ENCODE results near the gene PLD6.

The PLD6 gene

DNA sequence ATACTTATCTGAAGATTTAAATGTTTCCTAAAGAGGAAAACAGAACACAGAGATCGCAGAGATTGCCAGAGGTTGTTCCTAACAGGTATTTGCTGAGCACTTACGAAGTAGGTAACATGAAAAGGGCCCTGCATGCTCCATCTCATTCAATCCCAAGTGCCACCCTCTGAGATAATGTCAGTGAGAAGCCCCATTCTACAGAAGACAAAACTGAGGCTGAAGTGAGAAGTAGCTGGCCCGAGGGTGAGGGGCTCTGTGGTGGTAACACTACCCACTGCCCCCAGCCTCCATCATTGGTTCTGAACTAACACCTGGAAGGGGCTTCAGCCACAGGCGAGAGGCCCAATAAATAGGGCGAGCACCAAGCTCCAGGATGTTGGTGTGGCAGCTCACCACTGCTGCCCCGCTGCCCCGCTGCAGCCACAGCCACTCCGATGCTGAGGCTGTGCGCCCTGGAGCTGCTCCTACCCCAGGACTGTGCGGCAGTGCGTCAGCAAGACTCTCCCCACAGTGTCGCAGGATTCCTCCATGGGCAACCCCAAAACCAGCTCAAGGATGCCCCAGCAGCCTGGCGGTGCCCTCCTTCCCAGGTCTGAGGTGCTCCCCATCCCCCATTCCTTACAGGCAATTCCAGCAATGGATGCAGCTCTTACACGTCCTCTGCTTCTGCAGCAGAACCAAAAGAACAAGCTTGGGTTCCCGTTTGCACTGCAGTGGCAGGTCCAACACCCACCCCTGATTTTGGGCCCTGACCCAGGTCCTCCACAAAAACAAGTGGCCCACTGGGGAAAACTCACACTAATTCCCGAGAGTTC is 20.5 kb upstream of the PLD6 start:
- FAIRE-seq: no peak

DNA sequence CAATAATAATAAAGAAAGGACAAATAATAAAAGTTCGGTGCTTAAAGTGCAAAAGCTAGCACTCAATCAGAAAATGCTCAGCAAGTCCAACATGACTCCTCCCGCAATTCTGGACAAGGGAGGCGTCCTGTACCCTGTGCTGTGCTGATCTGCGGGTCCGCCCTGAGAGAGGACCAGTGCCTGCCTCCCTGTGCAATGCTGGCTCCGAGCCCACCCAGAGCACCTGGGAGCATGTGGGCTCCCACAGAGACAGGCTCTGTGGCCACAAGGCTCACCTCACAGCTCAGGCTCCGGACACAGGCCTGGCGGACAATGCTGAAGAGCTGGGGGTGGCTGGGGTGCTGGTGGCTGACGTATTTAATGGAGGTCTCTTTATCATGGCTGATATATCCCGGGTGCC is 19.8 kb upstream of the PLD6 start:
- no peak for FAIRE-seq

DNA sequence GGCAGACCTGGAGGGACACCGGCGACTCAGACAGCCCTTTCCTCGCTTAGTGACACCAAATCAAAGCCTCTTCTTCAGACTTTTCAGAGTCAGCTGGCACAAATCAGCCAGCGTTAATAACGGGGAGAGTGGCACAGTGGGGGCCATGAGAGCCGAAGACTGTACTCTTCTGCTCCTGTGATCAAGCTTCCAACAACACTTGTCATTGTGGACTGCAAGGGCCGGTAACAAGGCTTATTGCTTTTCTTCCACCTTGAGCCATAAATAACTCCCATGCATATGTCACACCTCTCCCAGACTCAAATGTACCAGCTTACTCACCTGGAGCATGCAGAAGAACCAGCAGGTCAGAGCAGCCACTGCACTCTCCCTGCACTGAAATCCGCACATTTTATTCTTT is 18.0 kb upstream of the PLD6 start:
- FAIRE-seq: no peak

DNA sequence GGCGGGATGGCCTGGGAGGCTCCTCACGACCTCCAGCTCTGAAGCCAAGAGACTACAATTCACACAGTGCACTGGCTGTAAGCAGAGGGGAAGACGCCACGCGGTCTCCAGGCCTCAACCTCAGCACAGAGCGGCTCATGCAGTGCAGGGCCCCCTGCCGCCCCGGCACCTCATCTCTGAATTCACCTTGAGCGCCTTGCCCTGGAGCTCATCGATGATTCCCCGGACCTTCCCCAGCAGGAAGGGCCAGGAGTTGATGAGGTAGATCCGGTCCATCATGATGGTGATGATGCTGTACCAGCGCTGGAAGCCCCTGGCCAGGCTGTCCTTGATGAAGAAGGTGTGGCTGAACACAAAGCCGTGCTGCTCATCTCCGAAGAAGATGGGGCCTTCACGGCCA is 17.6 kb upstream of the PLD6 start:
- no peak for FAIRE-seq

DNA sequence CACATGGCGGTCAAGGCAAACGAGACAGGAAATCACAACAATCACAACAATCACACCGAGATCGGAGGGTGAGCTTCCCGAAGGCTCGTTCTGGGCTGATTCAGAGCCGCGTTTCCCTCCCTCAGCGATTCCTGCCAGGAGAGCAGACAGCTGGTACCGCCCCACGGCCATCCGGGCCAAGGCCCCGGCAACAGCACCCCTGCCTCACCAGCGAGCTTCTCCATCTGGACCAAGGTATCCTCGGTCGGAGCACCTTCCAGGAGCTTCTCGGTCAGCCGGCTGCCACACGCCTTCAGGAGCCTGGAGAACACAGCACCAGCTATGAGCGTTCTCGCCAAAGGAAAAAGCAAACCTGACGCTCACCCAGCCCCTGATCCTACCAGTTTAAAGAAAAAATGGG is 15.2 kb upstream of the PLD6 start:
- no peak for FAIRE-seq

DNA sequence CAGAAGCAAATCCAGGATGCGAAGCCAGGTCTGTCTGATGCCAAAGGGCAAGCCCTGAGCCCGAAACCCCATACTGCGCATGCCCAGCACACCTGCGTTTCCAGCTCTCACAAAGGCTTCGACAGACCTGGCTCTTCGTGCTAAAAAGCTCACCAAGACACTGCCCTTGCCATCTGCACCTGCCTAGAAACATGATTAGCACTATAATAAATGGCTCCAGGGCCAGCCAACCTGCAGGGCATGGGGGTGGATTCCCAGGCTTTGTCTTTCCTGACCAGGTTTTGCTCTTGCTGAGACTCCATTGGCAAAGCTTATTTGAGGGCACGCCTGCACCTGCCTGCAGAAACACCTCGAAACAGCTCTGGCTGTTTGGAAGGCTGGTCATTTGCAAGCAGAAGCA is 14.4 kb upstream of the PLD6 start:
- FAIRE-seq: no peak

DNA sequence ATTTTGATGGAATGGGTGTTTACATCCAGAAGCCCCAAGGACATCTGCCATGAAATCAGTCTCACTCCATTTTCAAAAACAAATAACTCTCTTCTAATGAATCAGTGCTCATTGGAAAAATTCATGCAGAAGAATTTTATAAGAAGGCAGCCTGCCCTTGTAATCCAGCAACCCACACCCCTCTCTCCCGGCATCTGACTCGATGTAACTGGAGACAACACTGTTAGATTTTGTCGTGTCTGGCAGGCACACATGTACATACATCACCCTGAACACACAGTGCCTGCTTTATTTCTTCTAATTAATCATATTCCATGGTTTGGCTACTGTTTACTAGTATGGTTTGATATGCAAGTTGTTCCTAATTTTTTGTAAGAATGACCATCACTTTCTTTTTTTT is 11.9 kb upstream of the PLD6 start:
- no peak for FAIRE-seq

DNA sequence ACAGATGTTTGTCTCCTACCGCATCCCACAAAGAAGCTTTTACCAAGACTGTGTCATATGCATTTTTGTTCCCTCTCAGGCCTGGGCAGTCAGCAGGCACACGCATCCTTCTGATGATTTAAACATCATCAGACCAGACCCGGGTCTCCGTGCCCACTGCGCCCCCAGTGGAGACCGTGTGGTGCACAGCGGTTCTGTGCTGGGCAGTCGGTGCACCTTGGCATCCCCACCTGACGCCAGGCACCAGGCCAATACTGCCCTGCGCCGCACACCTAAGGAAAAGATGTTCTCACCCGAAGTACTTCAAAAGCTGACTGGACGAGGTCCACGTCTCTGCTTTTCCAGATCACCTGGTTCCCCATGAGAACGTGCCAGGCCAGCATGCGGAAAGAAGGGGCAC is 10.6 kb upstream of the PLD6 start:
- FAIRE-seq: no peak

DNA sequence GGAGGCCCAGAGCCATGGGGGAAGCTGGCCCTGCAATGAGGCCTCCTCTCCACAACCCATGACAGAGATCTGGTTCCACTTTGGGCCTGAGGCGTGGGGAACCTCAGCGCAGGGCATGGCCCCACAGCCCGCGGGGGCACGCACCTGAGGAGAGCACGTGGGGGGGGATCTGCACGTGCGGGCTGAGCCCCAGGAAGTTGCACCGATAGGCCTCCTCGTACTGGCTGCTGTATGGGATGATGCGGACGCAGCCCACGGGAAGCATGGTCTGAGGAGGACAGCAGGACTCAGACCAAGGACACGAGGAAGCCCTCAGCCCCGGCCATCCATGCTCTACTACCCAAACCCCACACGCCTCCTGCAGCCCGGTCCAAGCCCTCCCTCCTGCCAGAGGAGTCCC is 10.1 kb upstream of the PLD6 start:
- FAIRE-seq: no peak

DNA sequence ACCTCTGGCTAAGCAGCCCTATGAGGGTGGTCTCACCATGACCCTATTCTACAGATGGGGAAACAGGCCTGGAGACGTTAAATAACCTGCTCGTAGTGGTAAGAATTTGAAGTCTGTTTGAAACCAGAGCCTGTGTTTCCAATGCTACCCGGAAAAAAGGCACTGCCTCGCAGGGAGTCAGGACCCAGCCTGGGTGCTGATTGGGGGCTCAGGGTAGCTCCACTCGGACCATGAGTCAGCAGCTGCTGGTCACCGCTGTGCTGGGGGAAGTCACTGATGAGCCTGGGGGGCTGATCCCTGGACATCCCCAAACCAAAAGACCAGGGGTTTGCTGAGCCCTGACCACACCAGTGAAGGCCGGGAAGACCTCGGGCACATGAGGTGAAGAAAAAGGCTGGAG is 9.4 kb upstream of the PLD6 start:
- FAIRE-seq: no peak

DNA sequence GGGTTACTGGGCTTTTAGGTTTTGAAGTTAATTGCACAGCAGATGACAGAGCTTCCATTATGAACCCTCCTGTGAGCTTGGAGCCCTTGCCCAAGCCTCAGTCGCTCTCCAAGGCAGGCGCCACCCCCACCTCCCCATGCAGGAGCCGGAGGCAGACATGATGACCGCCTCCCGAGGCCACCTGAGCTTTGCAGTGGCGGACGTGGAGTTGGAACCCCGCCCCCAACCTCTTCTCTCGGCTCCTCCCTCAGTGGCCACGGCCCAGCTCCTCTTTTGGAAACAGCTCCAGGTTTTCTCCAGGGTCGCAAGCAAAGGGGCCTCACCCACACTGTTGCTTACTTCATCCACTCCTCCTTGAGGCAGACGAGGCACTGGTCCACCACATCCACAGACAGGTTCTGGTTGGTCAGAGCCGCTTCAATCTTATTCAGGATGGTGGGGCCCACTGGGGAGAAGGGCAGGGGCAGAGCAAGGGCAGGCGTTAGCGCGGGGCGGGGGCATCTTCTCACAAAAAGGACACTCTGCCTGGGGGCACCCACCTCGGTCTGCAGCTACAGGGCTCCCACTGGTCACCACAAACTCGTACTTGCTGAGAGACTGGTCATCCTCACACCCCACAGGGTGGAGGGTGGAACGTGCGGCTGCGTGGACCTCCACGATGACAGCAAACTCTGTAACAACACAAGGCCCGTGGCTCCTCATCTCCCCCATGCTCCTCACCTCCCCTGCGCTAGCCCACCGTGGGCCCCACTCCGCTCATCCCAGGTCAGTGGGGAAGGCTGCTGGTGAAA is 8.7 kb upstream of the PLD6 start:
- FAIRE-seq: no peak

DNA sequence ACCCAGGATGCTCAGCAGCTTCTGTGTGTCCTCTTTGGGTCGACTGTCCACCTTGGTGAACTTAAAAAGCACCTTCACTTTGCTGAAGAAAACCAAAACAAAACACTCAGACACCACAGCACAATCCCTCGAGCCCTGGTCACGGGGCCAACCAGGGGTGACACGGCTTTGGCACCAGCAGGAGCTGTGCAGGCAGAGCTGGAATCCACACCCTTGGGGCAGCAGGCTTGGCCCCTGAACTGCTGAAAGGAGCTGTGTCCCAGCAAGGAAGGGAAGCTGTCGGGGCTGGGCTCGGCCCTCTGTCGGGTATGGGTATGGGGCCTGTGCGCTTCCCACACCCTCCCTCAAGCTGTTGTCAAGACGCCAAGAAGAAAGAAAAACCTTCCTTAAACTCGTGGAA is 7.6 kb upstream of the PLD6 start:
- no peak for FAIRE-seq

DNA sequence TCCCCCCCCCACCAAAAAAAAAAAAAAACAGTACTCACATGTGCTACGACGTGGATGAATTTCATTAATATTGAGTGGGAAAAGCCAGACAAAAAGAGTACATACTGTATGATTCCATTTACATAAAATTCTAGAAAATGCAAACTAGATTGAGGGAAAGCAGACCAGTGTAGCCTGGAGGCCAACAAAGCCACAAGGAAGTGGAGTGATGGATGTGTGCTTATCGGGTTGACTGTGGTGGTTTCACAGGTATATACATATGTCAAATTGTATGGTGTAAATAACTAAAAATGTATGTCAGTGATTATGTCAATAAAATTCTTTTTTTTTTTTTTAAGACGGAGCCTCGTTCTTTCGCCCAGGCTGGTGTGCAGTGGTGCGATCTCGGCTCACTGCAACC is 1.9 kb upstream of the PLD6 start:
- no peak for FAIRE-seq

DNA sequence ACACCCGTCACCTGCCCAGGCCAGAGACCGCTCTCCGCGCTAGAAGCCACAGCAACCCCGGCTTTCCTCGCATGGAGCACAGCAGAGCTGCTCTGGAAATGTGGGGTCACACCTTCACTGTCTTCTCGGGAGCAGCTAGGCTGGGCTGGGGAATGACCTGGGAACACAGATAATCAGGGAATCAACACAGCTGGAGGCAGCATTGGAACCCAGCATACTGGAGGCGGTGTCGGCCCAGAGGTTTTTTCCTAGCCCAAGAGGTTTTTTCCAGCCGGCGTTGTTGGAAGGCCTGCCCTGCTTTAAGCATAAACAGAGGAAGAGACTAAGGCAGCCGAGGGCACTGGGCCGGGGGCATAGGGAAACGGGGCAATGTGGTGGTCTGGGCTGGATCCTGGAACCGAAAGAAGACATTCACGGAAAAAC is 791 bp upstream of the PLD6 start:
- FAIRE-seq: no peak

DNA sequence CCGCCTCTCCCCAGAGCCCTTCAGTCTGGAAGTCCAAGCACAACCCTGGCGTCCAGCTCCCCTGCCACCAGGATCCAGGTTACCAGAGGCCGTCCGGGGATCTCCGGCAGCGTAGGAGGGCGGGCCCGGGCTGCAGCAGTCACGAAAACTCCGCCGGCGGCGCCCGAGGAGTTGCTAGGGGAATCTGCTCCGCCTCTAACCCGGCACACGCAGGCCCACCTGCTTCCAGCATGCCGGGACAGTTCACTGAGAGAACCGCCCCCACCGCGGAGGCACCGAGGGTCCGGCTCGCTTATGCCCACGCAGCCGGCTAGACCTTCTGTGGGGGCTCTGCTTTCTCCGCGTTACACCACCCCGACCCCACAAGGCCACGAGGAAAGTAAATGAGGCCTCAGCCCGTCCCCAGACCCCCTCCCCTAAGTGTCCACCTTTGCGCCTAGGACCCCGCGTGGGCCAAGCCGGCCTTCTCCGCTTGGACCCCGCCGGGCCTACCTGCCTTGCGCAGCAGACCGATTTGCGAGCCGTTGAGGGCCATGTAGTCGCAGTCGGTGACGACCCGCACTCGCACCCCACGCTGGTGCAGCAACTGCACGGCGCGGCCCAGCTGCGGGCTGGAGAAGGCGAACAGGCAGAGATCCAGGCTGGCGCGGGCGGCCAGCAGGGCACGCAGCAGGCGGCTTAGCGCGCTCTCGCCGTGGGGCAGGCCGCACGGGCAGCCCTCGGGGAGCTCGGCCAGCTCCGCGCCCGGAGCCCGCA is 587 bp downstream of the PLD6 start:
- FAIRE-seq: no peak

DNA sequence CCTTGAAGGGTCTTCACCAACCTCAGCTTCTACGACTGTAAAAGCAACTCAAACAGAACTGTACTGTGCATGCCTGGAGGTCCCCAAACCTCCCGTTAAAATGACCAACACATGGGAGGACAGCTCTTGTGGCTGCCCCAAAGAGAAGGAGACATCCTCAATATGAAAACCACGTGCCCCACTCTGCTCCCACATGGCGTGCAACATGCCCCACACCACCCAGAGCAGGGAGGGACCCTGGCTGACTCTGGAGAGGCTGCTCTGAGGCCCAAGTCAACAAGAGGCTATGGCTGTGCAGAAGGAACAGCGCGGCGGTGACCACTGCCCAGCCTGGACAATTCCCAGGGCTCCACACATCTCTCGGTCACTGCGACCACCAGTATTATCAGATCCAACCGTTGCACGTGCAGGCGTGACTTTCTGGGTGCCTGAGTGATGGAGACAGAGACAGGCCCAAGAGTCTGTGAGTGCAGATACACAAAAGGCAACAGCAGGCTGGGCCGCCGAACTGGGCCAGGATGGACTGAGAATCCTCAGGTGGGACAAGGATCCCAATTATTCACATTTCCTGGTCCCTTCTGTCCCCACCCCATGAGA is 1.4 kb downstream of the PLD6 start:
- FAIRE-seq: no peak

DNA sequence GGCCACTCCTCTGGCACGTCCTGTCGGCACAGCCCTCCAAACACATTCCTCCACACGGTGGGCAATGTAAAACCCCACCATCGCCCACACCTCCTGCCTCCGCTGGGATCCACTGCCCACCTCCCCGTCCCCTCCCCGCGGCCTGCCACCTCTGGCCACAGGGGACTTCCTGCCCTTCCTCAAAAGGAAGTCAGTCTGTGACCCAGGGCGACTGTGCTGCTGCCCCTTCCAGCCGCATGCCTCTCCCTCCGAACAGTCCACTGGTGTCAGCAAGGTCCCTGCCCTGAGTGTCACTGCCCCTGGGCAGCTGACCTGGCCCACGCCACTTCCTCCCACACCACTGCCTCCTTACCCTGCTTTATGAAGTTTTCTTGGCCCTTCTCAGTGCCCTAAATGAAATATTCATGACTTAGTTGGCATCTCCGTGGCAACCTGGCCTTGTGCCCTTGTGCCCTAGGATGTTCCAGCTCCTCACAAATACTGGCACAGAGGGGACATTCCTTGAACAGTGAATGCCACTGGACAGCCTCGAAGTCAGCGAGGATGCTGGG is 2.0 kb downstream of the PLD6 start:
- FAIRE-seq: no peak

DNA sequence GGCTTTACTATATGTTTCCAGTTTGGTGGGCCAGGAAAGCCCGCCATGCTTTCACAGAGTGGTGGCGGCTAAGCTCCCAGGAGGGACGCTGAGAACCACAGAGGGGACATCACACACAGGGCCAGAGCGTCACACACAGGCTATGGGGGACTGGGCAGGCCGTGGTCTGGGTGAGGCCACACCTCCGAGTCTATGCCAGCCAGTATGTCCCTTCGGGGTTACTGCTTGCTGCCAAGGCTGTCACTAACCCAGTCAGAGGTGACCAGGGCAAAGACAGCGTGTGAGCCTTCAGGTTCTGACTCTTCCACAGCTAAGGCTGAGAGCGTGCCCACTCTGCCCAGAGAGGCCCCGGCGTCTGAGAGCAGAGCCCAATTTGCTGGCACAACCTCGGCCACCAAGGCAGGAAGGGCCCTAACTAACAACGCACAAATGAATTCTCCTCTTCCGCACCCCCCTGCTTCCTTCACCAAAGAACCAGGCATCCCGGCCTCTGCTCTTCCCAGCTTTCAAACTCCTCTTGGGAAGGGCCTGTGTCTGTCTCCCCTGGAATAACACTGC is 2.9 kb downstream of the PLD6 start:
- no peak for FAIRE-seq

DNA sequence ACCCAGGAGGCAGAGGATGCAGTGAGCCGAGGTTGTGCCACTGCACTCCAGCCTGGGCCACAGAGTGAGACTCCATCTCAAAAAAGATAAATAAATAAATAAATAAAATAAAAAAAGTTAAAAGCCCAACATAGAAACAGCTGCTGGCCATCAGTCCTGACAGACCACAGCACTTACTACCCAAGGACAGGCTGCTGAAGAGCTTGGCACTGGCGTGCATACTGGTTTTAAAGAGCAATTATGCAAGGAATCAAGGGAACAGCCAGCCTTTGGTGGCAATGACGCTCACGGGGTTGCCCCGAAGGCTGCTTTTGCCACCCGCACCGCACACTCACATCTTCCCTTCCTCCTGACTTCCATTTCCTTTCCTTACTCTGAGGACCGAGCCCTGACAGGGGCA is 4.2 kb downstream of the PLD6 start:
- no peak for FAIRE-seq

DNA sequence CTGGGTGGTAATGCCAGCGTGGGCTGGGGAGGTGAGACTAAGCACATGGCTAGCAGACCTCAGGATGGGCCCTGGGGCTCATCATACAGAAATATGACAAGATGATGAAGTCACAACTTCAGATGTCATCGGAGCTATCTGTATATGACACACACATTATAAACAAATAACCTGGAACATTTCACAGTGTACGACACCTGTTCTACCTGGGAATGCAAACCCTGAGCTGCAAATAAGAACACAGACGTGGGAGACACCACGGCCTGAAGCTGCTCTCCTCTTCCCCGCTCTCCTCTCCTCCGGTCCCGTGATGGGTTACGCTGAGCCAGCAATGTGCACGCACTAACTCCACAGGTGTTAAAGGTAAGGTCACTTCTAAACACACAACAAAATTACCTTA is 4.9 kb downstream of the PLD6 start:
- FAIRE-seq: no peak

DNA sequence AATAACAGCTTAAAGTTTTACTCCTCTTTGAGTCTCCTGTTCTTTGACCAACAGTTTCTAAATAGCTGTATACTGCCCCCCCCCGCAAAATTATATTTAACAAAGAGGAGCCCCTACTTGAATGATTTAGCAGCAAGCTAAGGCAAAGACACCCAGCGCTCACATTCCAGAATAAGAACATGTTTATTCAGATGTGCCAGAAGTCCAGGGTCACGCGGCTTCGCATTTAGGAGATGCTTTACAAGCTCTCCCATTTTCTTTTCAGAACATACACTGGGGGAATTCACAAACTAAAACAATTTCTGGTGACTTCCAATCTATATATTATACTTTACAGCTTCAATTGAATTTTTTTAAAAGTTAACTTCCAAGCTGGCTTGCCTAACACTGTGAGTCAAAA is 5.3 kb downstream of the PLD6 start:
- FAIRE-seq: no peak

DNA sequence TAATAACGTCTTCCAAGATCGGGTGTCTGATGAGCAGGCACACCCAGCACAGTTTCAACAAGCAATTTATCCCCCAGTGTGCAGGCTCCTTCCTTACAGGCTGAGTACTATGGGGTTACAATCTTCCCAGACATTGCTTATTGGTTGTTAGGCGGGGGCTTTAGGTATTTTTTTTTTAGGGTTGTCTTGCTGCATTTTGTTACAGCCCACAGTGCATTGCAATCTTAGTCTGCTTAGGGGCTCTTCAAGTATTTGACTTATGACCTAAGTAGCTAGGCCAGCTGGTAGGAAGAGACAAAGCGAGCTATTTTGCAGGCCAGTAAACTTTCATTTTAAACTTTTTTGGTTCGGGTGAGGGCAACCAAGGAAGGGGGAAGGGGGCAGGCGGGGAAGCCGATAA is 5.8 kb downstream of the PLD6 start:
- no peak for FAIRE-seq

DNA sequence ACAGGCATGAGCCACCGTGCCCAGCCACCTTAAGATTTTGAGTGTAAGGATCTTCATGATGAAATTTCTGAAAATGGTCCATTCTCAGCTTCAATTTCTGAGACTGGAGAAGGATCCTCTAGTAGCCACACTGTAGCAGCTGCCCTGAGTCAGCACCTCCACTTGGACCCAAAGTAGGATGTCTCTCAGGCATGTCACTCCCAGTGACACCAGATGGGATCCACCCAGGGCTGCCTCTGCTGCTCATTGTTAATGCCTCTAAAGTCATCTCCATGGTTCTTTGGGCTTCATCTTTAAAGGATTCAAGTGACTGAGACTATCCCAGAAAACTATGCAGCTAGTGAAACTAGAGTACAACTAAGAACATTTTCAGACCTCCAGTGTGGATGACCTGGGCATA is 7.9 kb downstream of the PLD6 start:
- FAIRE-seq: no peak
